SJCRH30 (cell line): ENCODE measurements around the gene CFAP299. TPM values are rescaled to one million over a fixed set of nuclear protein-coding genes. Genes with fewer than 3 reads are reported as not detected.

ENCODE experiments used
- DNase-seq, 2 experiments: peaks; one replicate each; pipeline ENCODE4 v3.0.0-alpha.2; 2015 to 2020
- H3K27ac ChIP-seq: fragments of 250-450 bp; sonication (Bioruptor Pico); 2 replicates; pipeline ENCODE4 v1.5.1; 2020; ENCODE audit warnings: mild to moderate bottlenecking, moderate library complexity
- H3K27me3 ChIP-seq: fragments of 250-450 bp; sonication (Bioruptor Pico); 2 replicates; pipeline ENCODE4 v1.5.1; 2020; ENCODE audit warnings: mild to moderate bottlenecking, moderate library complexity
- H3K36me3 ChIP-seq: fragments of 250-450 bp; sonication (Bioruptor Pico); 2 replicates; pipeline ENCODE4 v1.5.1; 2020; ENCODE audit warnings: mild to moderate bottlenecking, moderate library complexity
- H3K4me1 ChIP-seq: fragments of 250-450 bp; sonication (Bioruptor Pico); 2 replicates; pipeline ENCODE4 v1.5.1; 2020; ENCODE audit warnings: mild to moderate bottlenecking, moderate library complexity
- H3K4me3 ChIP-seq: fragments of 250-450 bp; sonication (Bioruptor Pico); 2 replicates; pipeline ENCODE4 v1.5.1; 2020; ENCODE audit warnings: mild to moderate bottlenecking, moderate library complexity
- H3K9me3 ChIP-seq: fragments of 250-450 bp; sonication (Bioruptor Pico); replicated peaks from 2 replicates; pipeline ENCODE4 v1.5.1; 2020; ENCODE audit warnings: mild to moderate bottlenecking, moderate library complexity
- total RNA-seq: library from RNA; depleted of rRNA; stranded (reverse); fragments of >200 nt; shearing (Covaris generic); gene quantifications from 2 replicates; pipeline ENCODE4 v1.2.3, GENCODE V29; 2014

The CFAP299 gene
- total RNA-seq, 1 experiment from 2014 or later, result not detected

DNA sequence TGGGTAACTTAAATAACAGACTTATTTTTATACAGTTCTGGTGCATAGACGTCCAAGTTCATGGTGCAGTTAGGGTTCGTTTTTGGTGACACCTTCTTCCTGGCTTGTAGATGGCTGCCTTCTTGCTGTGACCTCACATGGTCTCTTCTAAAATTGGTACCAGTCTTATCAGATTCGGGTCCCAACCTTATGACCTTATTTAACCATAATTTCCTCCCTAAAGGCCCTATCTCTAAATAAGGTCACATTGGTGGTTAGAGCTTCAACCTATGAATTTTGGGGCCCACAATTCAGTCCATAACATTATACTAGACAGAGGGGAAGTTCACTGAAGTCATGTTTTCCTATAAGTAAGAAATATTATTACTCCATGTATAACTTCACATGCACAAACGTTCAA is 128.0 kb downstream of the CFAP299 start:
- Histone ChIP-seq H3K4me1 (no peaks in the 10 kb centered on the region), H3K36me3 (no peaks in the 10 kb centered on the region), H3K4me3 (no peak overlapping the region), H3K27ac (no peak overlapping the region), H3K27me3 (no peaks in the 10 kb centered on the region), H3K9me3 (no peaks in the 10 kb centered on the region)
- no peak for DNase-seq

DNA sequence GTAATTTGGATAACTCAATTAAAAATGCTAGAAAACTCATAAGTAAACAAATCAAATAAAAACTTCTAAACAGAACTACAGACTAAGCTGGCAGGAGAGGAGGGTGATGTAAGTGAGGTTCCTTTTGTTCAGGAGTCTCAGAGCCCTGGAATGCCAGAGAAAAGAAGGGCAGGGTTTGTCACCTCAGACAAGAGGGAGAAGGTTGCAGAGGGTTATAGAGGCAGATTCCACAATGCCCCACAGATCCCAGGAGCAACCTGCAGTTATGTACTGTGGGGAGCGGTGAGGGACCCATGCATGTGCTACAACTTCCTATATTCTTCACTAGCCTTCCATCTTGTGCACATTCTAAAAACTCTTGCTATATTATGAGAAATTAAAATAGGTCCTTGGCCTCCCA is 129.7 kb downstream of the CFAP299 start:
- Histone ChIP-seq H3K4me1 (no peaks in the 10 kb centered on the region), H3K27me3 (no peaks in the 10 kb centered on the region), H3K4me3 (no peak overlapping the region), H3K27ac (no peak overlapping the region), H3K36me3 (no peaks in the 10 kb centered on the region), H3K9me3 (no peaks in the 10 kb centered on the region)
- no peak for DNase-seq

DNA sequence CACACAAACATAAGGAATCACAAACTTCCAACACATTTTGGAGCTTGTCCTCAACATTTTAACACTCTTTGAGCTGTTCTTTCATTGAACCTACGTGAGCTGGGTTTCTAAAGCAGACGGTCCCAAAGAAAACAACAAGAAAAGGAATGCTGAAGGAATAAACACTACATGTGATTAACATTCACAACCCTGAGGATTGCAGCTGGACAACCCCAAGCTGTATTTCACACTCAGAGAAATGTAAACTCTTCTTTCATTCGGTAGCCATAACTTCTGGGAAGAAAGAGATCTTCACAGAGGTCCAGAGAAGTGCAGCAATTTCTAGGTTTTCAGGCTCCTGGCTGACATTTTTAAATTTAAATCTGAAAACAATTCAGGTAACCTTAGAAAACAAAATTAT is 130.2 kb downstream of the CFAP299 start:
- Histone ChIP-seq H3K4me1 (no peaks in the 10 kb centered on the region), H3K27ac (no peak overlapping the region), H3K4me3 (no peak overlapping the region), H3K9me3 (no peaks in the 10 kb centered on the region), H3K36me3 (no peaks in the 10 kb centered on the region), H3K27me3 (no peaks in the 10 kb centered on the region)
- no peak for DNase-seq

DNA sequence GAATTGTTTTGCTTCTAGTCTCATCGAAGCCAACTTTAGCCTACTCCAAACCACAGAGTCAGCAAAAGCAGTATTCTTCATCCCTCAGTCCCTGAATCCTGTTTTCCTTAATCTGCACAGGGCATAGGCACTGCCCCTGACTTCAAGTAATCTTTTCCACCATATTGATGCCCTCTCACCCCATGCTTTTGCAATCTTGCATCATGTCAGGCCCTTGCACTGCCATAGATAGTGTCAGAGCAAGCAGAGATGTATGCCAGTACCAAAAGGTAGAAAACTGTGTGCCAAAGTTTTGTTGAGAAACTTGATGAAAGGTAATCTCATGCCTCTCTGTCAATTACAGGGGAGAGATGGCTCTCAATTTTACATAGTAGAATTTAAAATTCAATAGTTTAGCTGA is 131.1 kb downstream of the CFAP299 start:
- no peaks in the 10 kb centered on the region for H3K36me3 ChIP-seq
- no peaks in the 10 kb centered on the region for H3K9me3 ChIP-seq
- H3K4me1 ChIP-seq, result no peaks in the 10 kb centered on the region
- no peak overlapping the region for H3K4me3 ChIP-seq
- no peak for DNase-seq
- no peaks in the 10 kb centered on the region for H3K27me3 ChIP-seq
- H3K27ac ChIP-seq, result no peak overlapping the region

DNA sequence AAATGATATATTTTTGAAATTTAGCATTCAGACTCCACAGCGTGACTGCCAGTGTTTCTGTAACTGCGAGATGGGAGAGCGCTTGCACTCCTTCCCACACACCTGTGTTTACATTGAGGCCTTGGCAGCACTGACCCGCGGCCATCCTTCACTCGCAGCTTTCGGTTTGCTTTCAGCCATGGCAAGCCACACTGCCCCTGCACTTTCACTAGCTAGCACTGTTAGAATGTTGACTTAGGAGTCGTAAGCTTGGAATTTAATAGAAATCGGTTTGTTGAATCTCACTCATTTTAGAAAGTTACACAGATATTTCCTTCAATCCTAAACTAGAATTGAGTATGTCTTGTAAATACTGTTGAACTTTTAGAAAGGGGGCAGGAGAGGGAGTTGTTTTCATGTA is 136.2 kb downstream of the CFAP299 start:
- Histone ChIP-seq H3K36me3 (no peaks in the 10 kb centered on the region), H3K4me3 (no peak overlapping the region), H3K27me3 (no peaks in the 10 kb centered on the region; the same call in 1 of the 2 replicates), H3K27ac (no peak overlapping the region), H3K9me3 (no peaks in the 10 kb centered on the region), H3K4me1 (no peaks in the 10 kb centered on the region; the same call in 1 of the 2 replicates)
- no peak for DNase-seq

DNA sequence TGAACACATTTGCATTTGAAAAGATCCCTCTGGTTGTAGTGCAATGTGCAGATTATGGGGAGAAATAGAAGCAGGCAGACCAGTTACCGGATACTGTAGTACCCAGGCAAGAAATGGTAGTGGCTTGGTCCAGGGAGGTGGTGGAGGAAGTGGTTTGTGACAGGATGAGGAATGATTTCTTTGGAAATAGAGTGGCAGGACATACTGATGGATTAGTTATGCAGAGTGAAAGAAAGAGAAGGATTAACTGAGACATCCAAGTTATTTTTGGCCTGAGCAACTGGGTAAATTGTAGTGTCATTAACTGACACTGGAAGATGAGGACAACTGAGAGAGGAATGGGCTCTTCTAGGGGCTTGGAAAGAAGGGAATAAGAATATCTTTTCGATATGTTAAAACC is 139.7 kb downstream of the CFAP299 start:
- Histone ChIP-seq H3K36me3 (no peaks in the 10 kb centered on the region), H3K9me3 (no peaks in the 10 kb centered on the region), H3K27ac (no peak overlapping the region), H3K4me3 (no peak overlapping the region), H3K4me1 (no peaks in the 10 kb centered on the region; the same call in none of the 2 replicates), H3K27me3 (no peaks in the 10 kb centered on the region; the same call in 1 of the 2 replicates)
- no peak for DNase-seq

DNA sequence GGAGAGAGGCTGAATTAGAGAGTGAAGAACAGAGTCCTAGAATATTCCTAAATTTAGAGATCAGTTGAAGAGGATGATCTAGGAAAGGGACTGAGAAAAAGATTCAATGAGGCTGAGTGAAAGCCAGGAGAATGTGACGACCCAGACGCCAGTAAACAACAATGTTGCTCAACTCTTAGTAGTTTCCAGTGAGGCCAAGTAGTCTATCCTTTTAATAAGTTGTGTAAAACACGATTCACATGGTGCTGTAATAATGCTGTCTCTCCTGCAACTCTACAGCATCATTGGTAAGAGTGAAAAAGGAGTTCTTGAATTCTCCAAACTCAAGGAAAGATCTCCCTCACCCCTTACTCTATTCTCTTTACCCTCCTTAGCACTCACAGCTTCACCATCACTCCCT is 140.3 kb downstream of the CFAP299 start:
- Histone ChIP-seq H3K9me3 (no peaks in the 10 kb centered on the region), H3K27me3 (no peaks in the 10 kb centered on the region; the same call in 1 of the 2 replicates), H3K4me1 (no peaks in the 10 kb centered on the region; the same call in none of the 2 replicates), H3K27ac (no peak overlapping the region), H3K4me3 (no peak overlapping the region), H3K36me3 (no peaks in the 10 kb centered on the region)
- DNase-seq, result no peak

DNA sequence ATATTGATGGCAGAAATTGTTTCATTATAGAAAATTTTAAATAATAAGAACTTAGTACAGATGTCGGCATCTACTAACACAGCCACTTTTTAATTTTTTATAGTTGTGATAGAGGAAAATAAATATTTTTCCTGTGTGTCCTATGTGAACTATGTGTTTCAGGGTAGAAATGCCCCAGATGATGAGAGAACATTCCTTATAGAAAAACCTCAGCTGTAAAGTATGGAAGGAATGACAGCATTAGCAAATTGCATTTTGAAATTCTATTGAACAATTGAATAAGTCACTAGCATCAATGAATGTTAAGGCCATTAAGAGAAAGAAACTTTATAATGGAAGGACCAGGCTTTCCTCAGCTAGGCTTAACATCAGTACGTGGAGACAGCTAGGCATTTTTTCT is 149.2 kb downstream of the CFAP299 start:
- Histone ChIP-seq H3K4me1 (peaks cover 5% of the 10 kb centered on the region; the same call in 1 of the 2 replicates), H3K27ac (no peak overlapping the region), H3K4me3 (no peak overlapping the region), H3K9me3 (no peaks in the 10 kb centered on the region), H3K27me3 (no peaks in the 10 kb centered on the region), H3K36me3 (no peaks in the 10 kb centered on the region)
- no peak for DNase-seq

DNA sequence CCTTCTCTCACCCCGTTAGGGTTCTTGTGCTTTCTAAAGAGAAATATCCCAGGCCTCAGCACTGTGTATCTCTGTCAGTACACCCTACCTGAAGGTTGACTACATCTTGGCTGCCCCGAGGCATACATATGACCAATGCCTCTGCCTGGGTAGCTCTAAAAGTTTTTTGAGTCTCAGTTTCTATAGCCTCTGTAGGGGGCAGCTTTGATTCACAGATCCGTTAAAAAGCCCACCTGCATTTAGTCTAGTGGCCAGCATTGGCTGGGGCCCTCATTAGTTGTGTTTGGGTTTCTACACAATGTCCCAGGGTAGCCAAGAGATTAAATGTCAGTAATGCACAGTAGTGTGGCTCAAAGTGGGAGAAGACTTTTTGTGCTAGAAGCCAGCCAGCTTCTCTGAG is 151.1 kb downstream of the CFAP299 start:
- DNase-seq, result no peak
- Histone ChIP-seq H3K4me1 (peaks cover 9% of the 10 kb centered on the region; the same call in 1 of the 2 replicates), H3K9me3 (no peaks in the 10 kb centered on the region), H3K4me3 (no peak overlapping the region), H3K27me3 (no peaks in the 10 kb centered on the region), H3K36me3 (no peaks in the 10 kb centered on the region), H3K27ac (no peak overlapping the region)

DNA sequence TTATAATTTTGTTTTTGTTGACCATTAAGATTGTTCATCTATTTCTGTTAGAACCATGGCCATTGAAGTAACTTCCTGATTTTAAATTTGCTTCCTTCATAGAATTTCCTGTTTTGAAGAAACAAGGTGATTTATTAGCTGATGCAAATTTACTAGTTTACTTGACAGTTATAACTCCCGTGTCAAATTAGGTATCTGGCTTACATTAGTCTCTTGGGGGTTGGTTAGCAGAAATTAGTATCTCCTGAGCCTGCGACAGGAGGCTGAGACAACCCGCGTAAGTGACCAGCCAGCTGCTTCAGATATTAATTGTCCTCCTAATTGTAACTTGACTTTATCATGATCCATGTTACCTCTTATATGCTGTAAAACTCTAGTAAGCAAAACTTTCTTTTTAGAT is 154.3 kb downstream of the CFAP299 start:
- no peaks in the 10 kb centered on the region for H3K36me3 ChIP-seq
- H3K27ac ChIP-seq, result peak overlapping the region; percentile 3; the same call in 1 of the 2 replicates
- peaks cover 9% of the 10 kb centered on the region; the same call in 1 of the 2 replicates for H3K4me1 ChIP-seq
- no peaks in the 10 kb centered on the region for H3K9me3 ChIP-seq
- DNase-seq, result peak in 1 of 2 experiments; percentile 47
- no peak overlapping the region for H3K4me3 ChIP-seq
- H3K27me3 ChIP-seq, result no peaks in the 10 kb centered on the region

DNA sequence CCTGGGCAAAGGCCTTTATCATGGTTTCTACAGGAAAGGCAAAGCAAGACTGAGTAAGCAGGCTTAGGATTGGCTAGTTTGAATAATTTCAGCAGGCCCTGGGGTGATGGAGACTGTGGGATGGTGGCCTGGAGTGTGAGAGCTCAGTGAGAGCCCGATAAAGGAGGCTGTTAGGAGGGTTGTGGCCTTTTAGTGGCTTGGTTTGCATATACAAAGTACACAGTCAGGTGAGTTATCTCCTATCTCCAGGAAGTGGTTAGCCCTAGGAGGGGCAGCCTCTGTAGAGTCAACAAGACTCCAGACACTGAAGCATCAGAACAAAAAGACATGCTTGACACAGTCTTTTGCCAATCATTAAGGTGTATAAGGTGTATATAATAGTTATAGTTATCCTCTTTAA is 157.2 kb downstream of the CFAP299 start:
- H3K4me1 ChIP-seq, result peaks cover 9% of the 10 kb centered on the region; the same call in 1 of the 2 replicates
- H3K4me3 ChIP-seq, result no peak overlapping the region
- no peaks in the 10 kb centered on the region for H3K9me3 ChIP-seq
- no peaks in the 10 kb centered on the region for H3K36me3 ChIP-seq
- no peaks in the 10 kb centered on the region for H3K27me3 ChIP-seq
- DNase-seq, result no peak
- no peak overlapping the region for H3K27ac ChIP-seq

DNA sequence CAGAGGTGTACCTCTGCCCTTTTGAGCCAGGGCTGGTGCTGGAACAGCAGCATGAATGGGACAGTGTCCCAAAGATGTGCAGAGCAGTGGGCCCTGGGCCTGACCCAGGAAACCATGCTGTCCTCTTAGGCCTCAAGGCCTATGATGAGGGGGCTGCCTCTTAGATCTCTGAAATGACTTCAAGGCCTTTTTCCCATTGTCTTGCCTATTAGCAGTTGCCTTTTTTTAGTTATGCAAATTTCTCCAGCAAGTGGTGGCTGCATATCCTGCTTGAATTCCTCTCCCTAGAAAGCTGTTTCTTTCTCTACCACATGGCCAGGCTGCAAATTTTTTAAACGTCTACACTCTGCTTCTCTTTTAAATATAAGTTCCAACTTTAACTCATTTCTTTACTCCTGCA is 160.3 kb downstream of the CFAP299 start:
- no peaks in the 10 kb centered on the region for H3K4me1 ChIP-seq
- H3K36me3 ChIP-seq, result no peaks in the 10 kb centered on the region
- no peaks in the 10 kb centered on the region for H3K9me3 ChIP-seq
- H3K4me3 ChIP-seq, result no peak overlapping the region
- DNase-seq, result no peak
- no peaks in the 10 kb centered on the region for H3K27me3 ChIP-seq
- no peak overlapping the region for H3K27ac ChIP-seq

DNA sequence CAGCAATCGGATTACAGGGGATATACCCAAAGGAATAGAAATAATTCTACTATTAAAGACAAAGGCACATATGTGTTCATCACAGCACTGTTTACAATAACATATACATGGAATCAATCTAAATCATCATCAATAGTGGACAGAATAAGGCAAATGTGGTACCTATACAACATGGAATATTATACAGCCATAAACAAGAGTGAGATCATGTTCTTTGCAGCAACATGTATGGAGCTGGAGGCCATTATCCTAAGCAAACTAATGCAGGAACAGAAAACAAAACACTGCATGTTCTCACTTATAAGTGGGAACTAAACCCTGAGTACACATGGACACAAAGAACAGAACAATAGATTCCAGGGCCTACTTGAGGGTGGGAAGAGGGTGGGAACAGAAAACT is 163.2 kb downstream of the CFAP299 start:
- H3K4me1 ChIP-seq, result no peaks in the 10 kb centered on the region
- no peaks in the 10 kb centered on the region for H3K36me3 ChIP-seq
- no peak overlapping the region for H3K27ac ChIP-seq
- H3K27me3 ChIP-seq, result no peaks in the 10 kb centered on the region
- DNase-seq, result no peak
- H3K9me3 ChIP-seq, result no peaks in the 10 kb centered on the region
- H3K4me3 ChIP-seq, result no peak overlapping the region

DNA sequence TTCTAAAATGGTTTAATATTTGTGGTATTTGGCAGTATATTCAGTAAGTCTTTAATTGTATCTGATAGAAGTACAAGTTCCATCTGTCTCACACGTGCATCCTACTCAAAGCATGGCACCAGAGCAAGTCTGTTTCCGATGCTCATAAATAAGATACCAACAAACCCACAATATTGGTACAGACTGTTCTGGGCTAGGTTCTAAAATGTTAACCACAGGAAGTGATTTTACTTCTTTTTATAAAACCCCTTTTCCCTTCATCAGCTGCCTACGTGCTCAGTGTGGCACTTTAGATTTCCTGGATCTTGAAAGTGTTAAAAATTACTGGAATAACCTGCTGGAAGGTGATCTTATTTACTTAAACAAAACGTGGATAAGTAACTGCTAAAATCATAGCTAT is 165.1 kb downstream of the CFAP299 start:
- no peak overlapping the region for H3K27ac ChIP-seq
- H3K4me3 ChIP-seq, result no peak overlapping the region
- no peak for DNase-seq

DNA sequence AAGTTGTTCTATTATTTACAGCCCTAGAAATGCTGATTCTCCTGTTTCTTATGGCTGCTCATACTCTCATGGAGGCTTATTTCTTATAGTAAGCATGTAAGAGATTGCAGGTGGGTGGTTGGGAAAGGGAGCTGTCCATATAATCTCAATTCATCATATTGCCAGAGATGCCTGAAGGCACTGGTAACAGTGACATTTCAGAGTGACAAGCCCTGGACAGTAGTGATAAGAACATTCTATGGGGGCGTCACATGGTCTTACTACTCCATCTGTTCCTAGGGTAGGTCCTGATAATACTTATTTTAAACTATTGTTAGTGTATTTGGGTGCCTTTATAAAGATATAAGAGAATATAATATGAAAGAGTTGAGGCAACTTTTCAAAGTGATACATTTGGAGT is 171.5 kb downstream of the CFAP299 start:
- H3K27me3 ChIP-seq, result no peaks in the 10 kb centered on the region

More for the DNA sequence above, 165.1 kb downstream of the CFAP299 start:
- Histone ChIP-seq H3K27me3 (no peaks in the 10 kb centered on the region), H3K4me1 (no peaks in the 10 kb centered on the region), H3K36me3 (no peaks in the 10 kb centered on the region), H3K9me3 (no peaks in the 10 kb centered on the region)

DNA sequence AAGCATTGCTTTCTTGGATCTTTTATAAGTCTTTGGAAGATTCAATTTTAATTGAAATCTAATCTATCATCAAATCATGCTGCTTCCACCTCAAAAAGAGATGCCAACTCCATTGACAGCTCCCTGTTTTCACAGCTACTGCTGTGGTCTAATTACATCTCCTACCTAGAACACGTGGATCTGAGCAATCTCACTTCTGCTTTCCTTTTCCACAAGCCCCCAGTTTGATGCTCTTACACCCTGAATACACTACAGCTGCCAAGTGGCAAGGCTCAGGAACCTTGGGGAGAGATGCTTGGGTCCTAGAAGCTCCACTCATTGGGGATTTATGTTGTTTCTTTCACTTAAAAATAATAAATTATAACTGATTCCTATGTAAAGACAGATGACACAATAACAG is 172.0 kb downstream of the CFAP299 start:
- no peaks in the 10 kb centered on the region for H3K27me3 ChIP-seq

More for the DNA sequence above, 171.5 kb downstream of the CFAP299 start:
- Histone ChIP-seq H3K9me3 (no peaks in the 10 kb centered on the region), H3K4me1 (no peaks in the 10 kb centered on the region), H3K4me3 (no peak overlapping the region), H3K36me3 (no peaks in the 10 kb centered on the region), H3K27ac (no peak overlapping the region)
- DNase-seq, result no peak

More for the DNA sequence above, 172.0 kb downstream of the CFAP299 start:
- no peak overlapping the region for H3K4me3 ChIP-seq
- no peak overlapping the region for H3K27ac ChIP-seq
- no peaks in the 10 kb centered on the region for H3K4me1 ChIP-seq
- DNase-seq, result no peak
- H3K36me3 ChIP-seq, result no peaks in the 10 kb centered on the region
- H3K9me3 ChIP-seq, result no peaks in the 10 kb centered on the region
